ENCODE data around the gene ATF6. TPM values are rescaled to one million over a fixed set of nuclear protein-coding genes. Genes with fewer than 3 reads are reported as not detected.

The ATF6 gene
- total and polyA plus RNA-seq, 2 of the 8 experiments (the other 6 are each of a cell fraction or from before 2014, with no cell fraction given), result 4.6 to 10.0 TPM

- ChIA-PET CTCF (ENCODE audit: partially characterized antibody) (interaction anchor here (0.6 to 2.1 kb wide), 3 partner anchors 11 to 121 kb away, joined by 3 to 7 read pairs (median 3); no protein-coding TSS in a partner anchor), POLR2A (ENCODE audit: partially characterized antibody) (interaction anchor here (0.6 kb wide), 1 partner anchor 57 kb away, joined by 4 read pairs; no protein-coding TSS in a partner anchor)
- Histone ChIP-seq H3K4me3 (ENCODE audit: extremely low read depth in 1 of 4, insufficient read depth in 2 of 4, low read depth in 3 of 4, low read length in 4 of 4) (no peak overlapping the region), H3K79me1 (ENCODE audit: low read depth, low read length) (no peaks in the 10 kb centered on the region), H3K27ac (ENCODE audit: low read depth, low read length) (no peak overlapping the region), H3K4me2 (ENCODE audit: insufficient read depth in 1 of 2, low read depth in 2 of 2, low read length in 2 of 2) (no peak overlapping the region), H2BK12ac (ENCODE audit: low read depth, low read length) (no peak overlapping the region), H3K36me3 (ENCODE audit: control insufficient read depth in 2 of 4, insufficient read depth in 4 of 4, low read length in 3 of 4) (no peaks in the 10 kb centered on the region; a peak in 2 of 8 replicates), H3K56ac (replicated peaks; ENCODE audit: insufficient read length, low read depth, low read length) (no peak overlapping the region), H4K20me1 (replicated peaks in 1 of 2; ENCODE audit: control insufficient read depth in 1 of 2, insufficient read depth in 2 of 2, low read length in 2 of 2) (no peaks in the 10 kb centered on the region), H2BK120ac (replicated peaks; ENCODE audit: low read depth, low read length) (no peak overlapping the region), H2BK15ac (ENCODE audit: low read length) (no peak overlapping the region), H2AFZ (ENCODE audit: low read length) (no peak overlapping the region), H3K4me1 (replicated peaks in 1 of 4; ENCODE audit: control insufficient read depth in 3 of 4, insufficient read depth in 4 of 4, low read length in 3 of 4) (no peaks in the 10 kb centered on the region), H3K9ac (replicated peaks in 1 of 4; ENCODE audit: extremely low read depth in 1 of 4, low read depth in 3 of 4, low read length in 3 of 4) (no peak overlapping the region), H3K4ac (replicated peaks; ENCODE audit: insufficient read length, low read depth, low read length) (no peak overlapping the region), H3K18ac (ENCODE audit: extremely low read depth, low read length) (no peak overlapping the region), H3K27me3 (replicated peaks in 1 of 4; ENCODE audit: control insufficient read depth in 3 of 4, extremely low read depth in 1 of 4, insufficient read depth in 3 of 4, low read length in 3 of 4) (no peaks in the 10 kb centered on the region), H3K79me2 (ENCODE audit: control insufficient read depth in 1 of 2, insufficient read depth in 2 of 2, low read length in 2 of 2) (no peaks in the 10 kb centered on the region), H4K8ac (ENCODE audit: extremely low read depth, insufficient read depth, low read length) (no peak overlapping the region), H2BK20ac (ENCODE audit: low read length) (no peak overlapping the region), H2AK5ac (ENCODE audit: low read depth, low read length) (no peak overlapping the region), H4K91ac (replicated peaks; ENCODE audit: insufficient read length, low read length) (no peak overlapping the region), H3K9me3 (ENCODE audit: insufficient read depth in 2 of 2, low read depth in 1 of 2, low read length in 1 of 2) (peaks cover 0 to 2% of the 10 kb centered on the region in 2 experiments; a peak in 1 of 4 replicates), H3K14ac (ENCODE audit: insufficient read length) (no peak overlapping the region), H2BK5ac (ENCODE audit: low read depth, low read length) (no peak overlapping the region), H3K23ac (ENCODE audit: insufficient read length) (no peak overlapping the region), H4K5ac (ENCODE audit: insufficient read length, low read depth, low read length) (no peak overlapping the region), H3K23me2 (ENCODE audit: low read depth, low read length) (no peaks in the 10 kb centered on the region)
- DNase-seq (ENCODE audit: low read depth in 1 of 2, low spot score in 2 of 2) (no peak), FAIRE-seq (no peak)
- TF ChIP-seq CREB1 (IDR thresholded peaks at IDR 0.05) (no peak), USF2 (IDR thresholded peaks at IDR 0.05; ENCODE audit: low read length) (no peak), ZNF274 (IDR thresholded peaks at IDR 0.05; ENCODE audit: borderline replicate concordance, extremely low read depth, low read length) (no peak), KDM4A (IDR thresholded peaks at IDR 0.05; ENCODE audit: low read depth, low read length, severe bottlenecking) (no peak), HDAC6 (IDR thresholded peaks at IDR 0.05; ENCODE audit: low read depth, low read length) (no peak), YY1 (IDR thresholded peaks at IDR 0.05; ENCODE audit: low read depth, low read length) (no peak), BRCA1 (IDR thresholded peaks at IDR 0.05; ENCODE audit: low read depth, low read length) (no peak), MAFK (IDR thresholded peaks at IDR 0.05; ENCODE audit: low read depth, low read length) (no peak), NANOG (IDR thresholded peaks at IDR 0.05; ENCODE audit: insufficient read depth, low read depth, low read length, poor library complexity, severe bottlenecking) (no peak), JUN (IDR thresholded peaks at IDR 0.05; ENCODE audit: low read depth, low read length) (no peak), POU5F1 (IDR thresholded peaks at IDR 0.05; ENCODE audit: low read depth, low read length) (no peak), GTF2F1 (IDR thresholded peaks at IDR 0.05; ENCODE audit: borderline replicate concordance, low read depth, low read length) (no peak), SIX5 (IDR thresholded peaks at IDR 0.05; ENCODE audit: low read depth, low read length) (no peak), ASH2L (IDR thresholded peaks at IDR 0.05; ENCODE audit: low read length) (no peak)
These were observed 147.5 kb downstream of the ATF6 start for GRCh38 chr1:161913482-161914140.

Data from H1 (cell line).